ENCODE data around the gene SPEN.
A peak's percentile ranks its signal among the peaks of the same experiment; 100 is the strongest.
"Not testable (repeated sequence)": the region's sequence is repeated elsewhere in the genome, so short reads cannot be mapped to it uniquely, and the experiment has no call there.

SPEN gene

GRCh38 chr1:15816674-15817073 is 30.8 kb upstream of the SPEN start:
- no peak overlapping the region for H3K9ac ChIP-seq (ENCODE audit: low read depth, low read length)
- no peaks in the 10 kb centered on the region for H3K9me3 ChIP-seq (replicated peaks; ENCODE audit: low read length)
- peaks cover 6% of the 10 kb centered on the region for H3K4me1 ChIP-seq (ENCODE audit: control insufficient read depth, insufficient read depth, low read length)
- no peak overlapping the region for H3K4me2 ChIP-seq (ENCODE audit: low read length)
- no peaks in the 10 kb centered on the region for H3K27me3 ChIP-seq (ENCODE audit: control insufficient read depth, insufficient read depth, low read length)
- H3K36me3 ChIP-seq (ENCODE audit: insufficient read depth, low read length) = no peaks in the 10 kb centered on the region
- H3K4me3 ChIP-seq (ENCODE audit: low read length) = no peak overlapping the region

- Histone ChIP-seq H3K4me3 (ENCODE audit: low read length) (no peak overlapping the region), H3K4me2 (ENCODE audit: low read length) (no peak overlapping the region), H3K36me3 (ENCODE audit: insufficient read depth, low read length) (no peaks in the 10 kb centered on the region), H3K9me3 (replicated peaks; ENCODE audit: low read length) (no peaks in the 10 kb centered on the region), H3K27me3 (ENCODE audit: control insufficient read depth, insufficient read depth, low read length) (no peaks in the 10 kb centered on the region), H3K4me1 (ENCODE audit: control insufficient read depth, insufficient read depth, low read length) (peaks cover 7% of the 10 kb centered on the region), H3K9ac (ENCODE audit: low read depth, low read length) (no peak overlapping the region)
Measured at GRCh38 chr1:15820478-15820877, 27.0 kb upstream of the SPEN start.

GRCh38 chr1:15825800-15826199 is 21.7 kb upstream of the SPEN start:
- H3K27me3 ChIP-seq (ENCODE audit: control insufficient read depth, insufficient read depth, low read length) = no peaks in the 10 kb centered on the region
- H3K4me2 ChIP-seq (ENCODE audit: low read length) = no peak overlapping the region
- no peak overlapping the region for H3K4me3 ChIP-seq (ENCODE audit: low read length)
- H3K4me1 ChIP-seq (ENCODE audit: control insufficient read depth, insufficient read depth, low read length) = peaks cover 9% of the 10 kb centered on the region
- no peak overlapping the region for H3K9ac ChIP-seq (ENCODE audit: low read depth, low read length)
- no peaks in the 10 kb centered on the region for H3K36me3 ChIP-seq (ENCODE audit: insufficient read depth, low read length)
- no peaks in the 10 kb centered on the region for H3K9me3 ChIP-seq (replicated peaks; ENCODE audit: low read length)

GRCh38 chr1:15826810-15827507 is 20.5 kb upstream of the SPEN start:
- H3K36me3 ChIP-seq (ENCODE audit: insufficient read depth, low read length) = no peaks in the 10 kb centered on the region
- H3K27me3 ChIP-seq (ENCODE audit: control insufficient read depth, insufficient read depth, low read length) = no peaks in the 10 kb centered on the region
- H3K9me3 ChIP-seq (replicated peaks; ENCODE audit: low read length) = no peaks in the 10 kb centered on the region

GRCh38 chr1:15827567-15827966 is 19.9 kb upstream of the SPEN start:
- H3K27me3 ChIP-seq (ENCODE audit: control insufficient read depth, insufficient read depth, low read length); H3K4me3 ChIP-seq (ENCODE audit: low read length); H3K9ac ChIP-seq (ENCODE audit: low read depth, low read length): not testable (repeated sequence)

More at GRCh38 chr1:15826810-15827507, 20.5 kb upstream of the SPEN start:
- Histone ChIP-seq H3K4me2 (ENCODE audit: low read length) (no peak overlapping the region), H3K4me1 (ENCODE audit: control insufficient read depth, insufficient read depth, low read length) (peaks cover 7% of the 10 kb centered on the region), H3K4me3 (ENCODE audit: low read length) (no peak overlapping the region), H3K9ac (ENCODE audit: low read depth, low read length) (no peak overlapping the region)

GRCh38 chr1:15828931-15829330 is 18.6 kb upstream of the SPEN start:
- not testable (repeated sequence) for H3K36me3 ChIP-seq (ENCODE audit: insufficient read depth, low read length); H3K4me2 ChIP-seq (ENCODE audit: low read length); H3K27me3 ChIP-seq (ENCODE audit: control insufficient read depth, insufficient read depth, low read length); H3K9me3 ChIP-seq (replicated peaks; ENCODE audit: low read length); H3K4me3 ChIP-seq (ENCODE audit: low read length); H3K9ac ChIP-seq (ENCODE audit: low read depth, low read length)
- H3K4me1 ChIP-seq (ENCODE audit: control insufficient read depth, insufficient read depth, low read length) = peaks cover 22% of the 10 kb centered on the region

More at GRCh38 chr1:15827567-15827966, 19.9 kb upstream of the SPEN start:
- H3K4me1 ChIP-seq (ENCODE audit: control insufficient read depth, insufficient read depth, low read length) = peaks cover 11% of the 10 kb centered on the region
- H3K4me2 ChIP-seq (ENCODE audit: low read length); H3K9me3 ChIP-seq (replicated peaks; ENCODE audit: low read length); H3K36me3 ChIP-seq (ENCODE audit: insufficient read depth, low read length): not testable (repeated sequence)

- Histone ChIP-seq H3K27me3 (ENCODE audit: control insufficient read depth, insufficient read depth, low read length) (no peaks in the 10 kb centered on the region), H3K9me3 (replicated peaks; ENCODE audit: low read length) (no peaks in the 10 kb centered on the region), H3K9ac (ENCODE audit: low read depth, low read length) (no peak overlapping the region), H3K4me3 (ENCODE audit: low read length) (no peak overlapping the region), H3K4me1 (ENCODE audit: control insufficient read depth, insufficient read depth, low read length) (peaks cover 22% of the 10 kb centered on the region), H3K4me2 (ENCODE audit: low read length) (no peak overlapping the region), H3K36me3 (ENCODE audit: insufficient read depth, low read length) (no peaks in the 10 kb centered on the region)
Measured at GRCh38 chr1:15830258-15830657, 17.2 kb upstream of the SPEN start.

GRCh38 chr1:15833069-15833679 is 14.3 kb upstream of the SPEN start:
- no peaks in the 10 kb centered on the region for H3K9me3 ChIP-seq (replicated peaks; ENCODE audit: low read length)
- H3K9ac ChIP-seq (ENCODE audit: low read depth, low read length) = peak overlapping the region; percentile 92
- H3K4me3 ChIP-seq (ENCODE audit: low read length) = peak overlapping the region; percentile 84
- peaks cover 20% of the 10 kb centered on the region for H3K4me1 ChIP-seq (ENCODE audit: control insufficient read depth, insufficient read depth, low read length)
- H3K36me3 ChIP-seq (ENCODE audit: insufficient read depth, low read length) = no peaks in the 10 kb centered on the region
- peak overlapping the region; percentile 99 for H3K4me2 ChIP-seq (ENCODE audit: low read length)
- H3K27me3 ChIP-seq (ENCODE audit: control insufficient read depth, insufficient read depth, low read length) = no peaks in the 10 kb centered on the region

GRCh38 chr1:15833842-15834405 is 13.6 kb upstream of the SPEN start:
- Histone ChIP-seq H3K9me3 (replicated peaks; ENCODE audit: low read length) (no peaks in the 10 kb centered on the region), H3K4me2 (ENCODE audit: low read length) (peak overlapping the region; percentile 99), H3K27me3 (ENCODE audit: control insufficient read depth, insufficient read depth, low read length) (no peaks in the 10 kb centered on the region), H3K4me1 (ENCODE audit: control insufficient read depth, insufficient read depth, low read length) (peaks cover 20% of the 10 kb centered on the region), H3K9ac (ENCODE audit: low read depth, low read length) (peak overlapping the region; percentile 92), H3K36me3 (ENCODE audit: insufficient read depth, low read length) (no peaks in the 10 kb centered on the region), H3K4me3 (ENCODE audit: low read length) (peak overlapping the region; percentile 84)

GRCh38 chr1:15834406-15835204 is 12.9 kb upstream of the SPEN start:
- no peaks in the 10 kb centered on the region for H3K27me3 ChIP-seq (ENCODE audit: control insufficient read depth, insufficient read depth, low read length)
- no peaks in the 10 kb centered on the region for H3K9me3 ChIP-seq (replicated peaks; ENCODE audit: low read length)
- peak overlapping the region; percentile 99 for H3K4me2 ChIP-seq (ENCODE audit: low read length)
- peaks cover 20% of the 10 kb centered on the region for H3K4me1 ChIP-seq (ENCODE audit: control insufficient read depth, insufficient read depth, low read length)
- no peaks in the 10 kb centered on the region for H3K36me3 ChIP-seq (ENCODE audit: insufficient read depth, low read length)
- H3K9ac ChIP-seq (ENCODE audit: low read depth, low read length) = peak overlapping the region; percentile 92
- H3K4me3 ChIP-seq (ENCODE audit: low read length) = peak overlapping the region; percentile 84

GRCh38 chr1:15835205-15835740 is 12.2 kb upstream of the SPEN start:
- H3K27me3 ChIP-seq (ENCODE audit: control insufficient read depth, insufficient read depth, low read length) = no peaks in the 10 kb centered on the region
- peak overlapping the region; percentile 99 for H3K4me2 ChIP-seq (ENCODE audit: low read length)
- H3K9ac ChIP-seq (ENCODE audit: low read depth, low read length) = peak overlapping the region; percentile 92
- H3K4me1 ChIP-seq (ENCODE audit: control insufficient read depth, insufficient read depth, low read length) = peaks cover 20% of the 10 kb centered on the region
- peak overlapping the region; percentile 84 for H3K4me3 ChIP-seq (ENCODE audit: low read length)
- no peaks in the 10 kb centered on the region for H3K36me3 ChIP-seq (ENCODE audit: insufficient read depth, low read length)
- no peaks in the 10 kb centered on the region for H3K9me3 ChIP-seq (replicated peaks; ENCODE audit: low read length)
